Stimulated activated CD4-positive, alpha-beta T cell treated with anti-CD3 and anti-CD28 coated beads, Interleukin-1b, Interleukin-23, amount 100 ng/mL, for 24 hours (primary cell): ENCODE measurements around the gene SEC24B.
"Not testable (repeated sequence)": the region's sequence is repeated elsewhere in the genome, so short reads cannot be mapped to it uniquely, and the experiment has no call there.

Experiments
- DNase-seq, 4 experiments: peaks; one replicate each; pipeline ENCODE4 v3.0.0-alpha.2; 2020; ENCODE audit warnings: low read depth in 4 of 4, low spot score in 1 of 4

SEC24B gene

GRCh38 chr4:109497511-109497910 is 63.9 kb downstream of the SEC24B start:
- no peak for DNase-seq

- no peak for DNase-seq
Measured at GRCh38 chr4:109499513-109499912, 65.9 kb downstream of the SEC24B start.

DNA sequence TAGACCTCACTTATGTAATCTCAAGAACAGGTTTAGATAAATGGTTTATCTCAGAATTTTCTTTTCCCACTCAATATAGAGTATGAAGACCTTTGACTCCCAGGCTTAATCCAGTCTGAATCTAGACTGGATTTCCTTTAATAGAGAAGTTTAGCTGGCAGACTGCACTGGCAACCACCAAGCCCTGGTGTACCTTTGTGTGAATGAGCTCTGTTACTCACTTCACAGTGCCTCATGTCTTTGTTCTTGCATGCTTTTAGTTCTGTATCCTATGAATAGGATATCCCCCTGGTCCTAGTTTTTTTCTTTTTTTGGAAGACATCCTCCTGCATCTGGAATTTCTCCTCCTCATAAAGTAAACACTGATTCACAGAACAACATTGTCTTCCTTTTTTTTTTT is 73.3 kb downstream of the SEC24B start:
- DNase-seq, result no peak

DNA sequence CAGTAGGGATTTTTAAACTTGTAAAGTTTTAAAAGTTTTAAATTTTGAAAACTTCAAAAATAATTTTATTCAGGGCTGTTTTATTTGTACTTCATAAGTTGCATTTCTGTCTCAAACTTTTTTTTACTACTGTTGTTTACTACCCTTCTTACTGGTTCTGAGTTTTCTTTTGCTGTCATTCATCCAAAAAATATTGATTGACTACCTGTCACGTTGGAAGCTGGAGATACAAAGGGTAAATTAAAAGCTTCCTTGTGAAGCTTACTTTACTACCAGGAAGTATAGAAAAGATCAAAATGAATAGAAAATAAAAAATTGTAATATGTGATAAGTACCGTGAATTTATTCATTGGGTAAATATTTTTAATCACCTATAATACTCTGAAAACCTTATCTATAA is 77.1 kb downstream of the SEC24B start:
- DNase-seq, result no peak

DNA sequence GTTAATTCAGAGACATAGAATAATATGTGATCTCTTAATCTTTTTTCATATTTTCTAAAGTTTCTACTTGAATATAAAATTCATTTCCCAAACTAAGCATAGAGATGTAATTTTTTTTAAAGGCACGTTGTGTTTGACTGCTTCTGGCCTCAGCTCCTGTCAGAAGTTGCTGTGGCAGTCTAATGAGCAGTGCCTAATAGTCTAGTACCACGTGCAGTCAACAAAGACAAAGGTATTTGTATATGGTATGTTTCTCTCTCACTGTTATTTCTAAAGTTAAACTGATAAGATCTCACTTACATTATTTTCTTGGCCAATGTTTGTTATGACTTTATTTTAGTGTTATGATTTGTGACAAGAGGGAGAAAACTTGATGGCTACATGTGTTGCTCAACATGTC is 77.8 kb downstream of the SEC24B start:
- DNase-seq, result no peak

- not testable (repeated sequence) for DNase-seq
Measured at GRCh38 chr4:109513368-109513767, 79.8 kb downstream of the SEC24B start.

DNA sequence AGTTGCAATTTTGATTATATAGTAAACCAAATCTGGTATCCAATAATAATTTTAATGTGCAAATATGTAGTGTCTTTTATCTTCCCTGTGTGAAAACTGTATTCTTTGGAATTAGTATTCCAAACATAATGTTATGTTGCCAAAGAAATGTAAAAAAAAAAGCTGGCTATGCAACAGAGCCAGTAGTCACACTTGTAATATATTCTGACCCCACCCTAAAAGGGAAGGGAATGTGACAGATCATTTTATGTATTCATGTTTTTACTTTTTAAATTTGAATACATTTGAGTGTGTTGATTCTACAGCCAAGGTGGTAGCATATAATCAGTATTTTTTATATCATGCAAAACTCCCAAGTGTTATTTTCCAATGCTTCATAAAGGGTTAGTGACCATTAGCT is 98.6 kb downstream of the SEC24B start:
- DNase-seq, result no peak

- DNase-seq, result no peak
Measured at GRCh38 chr4:109545401-109545800, 111.8 kb downstream of the SEC24B start.

- no peak for DNase-seq
Measured at GRCh38 chr4:109547394-109547793, 113.8 kb downstream of the SEC24B start.

DNA sequence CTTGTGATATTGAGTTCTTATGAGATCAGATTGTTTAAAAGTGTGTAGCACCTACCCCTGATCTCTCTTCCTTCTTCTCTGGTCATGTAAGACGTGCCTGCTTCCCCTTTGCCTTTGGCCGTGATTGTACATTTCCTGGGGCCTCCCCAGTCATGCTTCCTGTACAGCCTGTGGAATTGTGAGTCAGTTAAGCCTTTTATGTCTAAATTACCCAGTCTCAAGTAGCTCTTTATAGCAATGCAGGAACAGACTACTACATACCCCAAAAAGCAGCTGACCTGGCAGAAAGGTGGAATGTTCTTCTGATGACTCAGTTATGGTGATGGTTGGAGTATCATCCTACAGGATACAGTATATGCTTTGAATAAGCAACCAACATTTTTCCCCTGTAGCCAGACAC is 115.0 kb downstream of the SEC24B start:
- no peak for DNase-seq

- DNase-seq, result no peak
Measured at GRCh38 chr4:109552237-109552636, 118.6 kb downstream of the SEC24B start.

- DNase-seq, result no peak
Measured at GRCh38 chr4:109553130-109553529, 119.5 kb downstream of the SEC24B start.

DNA sequence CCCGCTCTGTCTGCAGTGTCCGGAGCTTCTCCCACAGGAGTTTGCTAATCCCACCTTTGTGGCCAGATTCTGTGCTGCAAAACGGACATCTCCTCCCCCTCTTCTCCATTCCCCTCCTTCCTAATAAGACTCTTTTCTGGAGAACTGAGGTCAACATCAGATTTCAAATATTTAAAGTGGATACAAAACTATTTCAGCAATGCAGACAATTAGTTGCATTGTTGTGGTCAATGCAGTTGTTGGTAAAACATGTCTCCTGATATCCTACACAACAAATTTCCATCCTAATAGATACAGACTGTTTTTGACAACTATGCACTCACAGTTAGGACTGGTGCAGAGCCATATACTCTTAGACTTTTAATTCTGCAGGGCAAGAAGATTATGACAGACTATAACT is 121.4 kb downstream of the SEC24B start:
- DNase-seq, result no peak

DNA sequence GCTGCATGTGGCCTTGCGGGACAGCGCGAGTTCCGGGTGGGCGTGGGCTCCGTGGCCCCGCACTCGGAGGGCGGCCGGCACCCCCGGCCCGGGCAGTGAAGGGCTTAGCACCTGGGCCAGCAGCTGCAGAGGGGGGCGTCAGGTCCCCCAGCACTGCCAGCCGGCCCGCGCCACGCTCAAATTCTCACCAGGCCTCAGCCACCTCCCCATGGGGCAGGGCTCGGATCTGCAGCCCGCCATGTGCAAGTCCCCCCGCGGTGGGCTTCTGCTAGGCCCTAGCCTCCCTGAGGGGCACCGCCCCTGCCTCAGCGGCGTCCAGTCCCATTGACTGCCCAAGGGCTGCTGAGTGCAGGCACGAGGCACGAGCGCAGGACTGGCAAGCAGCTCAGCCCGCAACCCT is 123.8 kb downstream of the SEC24B start:
- DNase-seq, result no peak

DNA sequence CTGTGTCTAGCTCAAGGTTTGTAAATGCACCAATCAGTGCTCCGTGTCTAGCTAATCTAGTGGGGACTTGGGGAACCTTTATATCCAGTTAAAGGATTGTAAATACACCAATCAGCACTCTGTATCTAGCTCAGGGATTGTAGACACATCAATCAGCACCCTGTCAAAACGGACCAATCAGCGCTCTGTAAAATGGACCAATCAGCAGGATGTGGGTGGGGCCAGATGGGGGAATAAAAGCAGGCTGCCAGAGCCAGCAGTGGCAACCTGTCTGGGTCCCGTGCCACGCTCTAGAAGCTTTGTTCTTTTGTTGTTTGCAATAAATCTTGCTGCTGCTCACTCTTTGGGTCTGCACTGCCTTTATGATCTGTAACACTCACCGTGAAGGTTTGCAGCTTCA is 124.5 kb downstream of the SEC24B start:
- not testable (repeated sequence) for DNase-seq

DNA sequence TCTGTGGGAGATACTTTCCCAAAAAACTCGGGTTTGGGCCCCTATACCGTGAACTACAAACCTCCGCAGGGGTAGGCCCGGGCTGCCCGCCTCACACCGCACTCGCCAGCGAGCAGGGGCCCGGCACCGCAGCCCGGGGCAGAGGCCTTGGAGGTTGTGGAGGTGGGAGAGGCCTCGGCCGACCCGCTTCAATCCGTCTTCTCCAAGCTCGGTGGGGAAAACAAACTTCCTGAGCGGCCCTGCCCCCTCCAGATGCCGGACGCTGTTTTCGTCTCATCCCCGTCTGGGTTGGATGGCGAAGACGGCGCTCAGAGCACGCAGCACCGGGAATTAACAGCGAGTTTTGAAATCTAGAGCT is 126.0 kb downstream of the SEC24B start:
- DNase-seq, result peak in 2 of 4 experiments; percentile 13 to 25

DNA sequence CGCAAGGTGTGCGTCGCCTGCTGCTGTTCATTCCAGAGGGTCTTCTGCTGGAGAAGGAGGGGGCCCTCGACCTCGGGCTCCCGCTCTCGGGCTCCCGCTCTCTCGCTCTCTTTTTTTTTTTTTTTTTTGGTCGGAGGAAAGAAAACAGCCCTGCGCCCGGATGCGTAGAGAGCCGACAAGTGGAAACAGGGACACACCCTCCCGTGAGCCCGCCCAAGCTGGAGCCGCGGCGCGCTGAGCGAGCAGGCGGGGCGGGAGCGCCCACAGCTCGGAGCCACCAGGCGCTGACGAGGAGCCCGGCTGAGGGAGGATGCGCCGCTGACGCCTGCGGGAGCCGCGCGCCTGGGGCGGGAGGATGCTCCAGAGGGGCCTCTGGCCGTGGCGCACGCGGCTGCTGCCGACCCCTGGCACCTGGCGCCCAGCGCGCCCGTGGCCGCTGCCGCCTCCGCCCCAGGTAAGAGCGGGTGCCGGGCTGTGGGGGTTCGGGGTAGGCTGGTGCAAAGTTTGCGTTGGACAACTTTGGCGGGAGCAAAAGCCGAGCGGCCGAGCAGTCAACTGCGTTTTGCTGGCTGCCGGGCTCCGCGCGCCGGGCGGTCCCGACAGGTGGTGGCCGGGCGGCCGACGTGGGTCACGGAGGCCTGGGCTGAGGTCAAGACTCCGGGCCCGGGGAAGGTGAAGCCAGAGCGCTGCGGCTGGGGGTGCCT is 126.5 kb downstream of the SEC24B start, which contains the start of gene MCUB:
MCUB (plus strand) TSS at position 264 of the 704 bp plus-strand sequence; CDS start at position 356, 92 bp downstream.
- DNase-seq, result peak; percentile 69 to 87 (median 79)

DNA sequence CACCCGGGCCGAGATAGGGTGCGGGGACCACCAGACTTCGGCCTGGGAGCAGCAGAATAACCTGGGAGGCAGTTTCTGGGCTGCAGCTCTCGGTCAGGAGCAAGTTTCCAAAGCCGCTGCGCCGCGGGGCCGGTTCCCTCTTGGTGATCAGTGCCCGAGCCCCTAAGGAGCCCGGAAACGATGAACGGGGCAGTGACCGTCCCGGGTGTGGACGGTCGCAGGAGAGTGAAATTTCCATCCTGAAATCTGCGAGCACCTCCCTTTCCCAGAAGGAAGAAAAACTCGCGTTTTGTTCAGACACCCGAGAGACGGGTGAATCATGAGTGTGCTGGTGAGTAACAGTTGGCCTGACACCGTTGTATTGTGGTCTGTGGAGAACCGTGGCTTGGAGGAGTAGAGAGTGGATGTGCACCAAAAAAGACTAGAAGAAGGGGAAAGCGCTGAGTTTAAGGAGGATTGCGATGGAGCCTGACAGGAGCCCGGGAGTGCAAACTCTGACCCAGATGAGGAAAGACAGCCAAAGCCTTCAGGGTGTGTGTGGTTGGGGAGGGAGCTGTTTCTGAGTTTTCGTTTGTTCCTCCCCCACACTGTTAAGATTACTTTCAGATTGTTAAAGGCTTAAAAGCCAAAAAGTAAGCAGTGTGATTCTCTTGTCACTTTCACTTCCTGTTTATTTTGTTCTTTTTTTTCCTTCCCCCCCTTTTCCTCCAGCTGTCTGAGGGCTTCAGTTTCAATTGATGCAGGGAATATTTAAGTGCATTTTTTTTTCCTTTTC is 127.3 kb downstream of the SEC24B start:
- DNase-seq, result peak; percentile 16 to 51 (median 26)

DNA sequence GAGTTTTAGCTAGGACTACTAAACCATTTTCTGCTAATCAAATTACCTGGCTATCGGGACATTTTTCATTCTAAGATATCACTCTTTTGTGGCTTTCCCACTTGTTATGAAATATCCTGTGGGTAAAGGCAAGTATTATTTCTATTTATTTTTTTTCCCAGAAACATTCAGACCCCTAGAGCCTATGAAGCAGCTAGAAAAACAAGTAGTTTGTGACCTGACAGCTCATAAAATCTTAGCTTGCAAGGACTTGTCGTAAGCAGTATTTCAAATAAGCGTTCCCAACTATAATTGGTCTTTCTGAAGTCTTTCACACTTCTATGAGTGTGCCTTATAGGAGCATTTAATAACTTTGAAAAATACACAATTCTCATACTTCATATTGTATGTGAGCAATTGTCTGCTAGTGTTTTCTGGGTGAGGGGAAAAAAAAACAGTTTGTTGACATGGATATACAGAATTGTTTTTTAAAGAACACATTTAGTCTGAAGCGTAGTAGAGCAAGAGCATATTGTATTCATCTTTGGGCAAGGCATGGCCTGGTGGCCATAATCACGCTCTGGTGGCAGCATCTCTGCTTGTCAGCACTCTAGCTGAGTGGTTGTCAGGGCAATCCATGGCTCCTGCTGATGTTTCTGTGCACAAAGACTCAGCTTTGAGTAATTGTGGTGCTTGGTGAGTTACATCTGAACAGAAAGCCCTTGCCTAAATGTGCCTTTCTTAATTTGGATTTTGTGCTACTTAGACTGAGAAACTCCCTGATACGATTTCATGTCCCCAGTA is 129.0 kb downstream of the SEC24B start:
- no peak for DNase-seq

DNA sequence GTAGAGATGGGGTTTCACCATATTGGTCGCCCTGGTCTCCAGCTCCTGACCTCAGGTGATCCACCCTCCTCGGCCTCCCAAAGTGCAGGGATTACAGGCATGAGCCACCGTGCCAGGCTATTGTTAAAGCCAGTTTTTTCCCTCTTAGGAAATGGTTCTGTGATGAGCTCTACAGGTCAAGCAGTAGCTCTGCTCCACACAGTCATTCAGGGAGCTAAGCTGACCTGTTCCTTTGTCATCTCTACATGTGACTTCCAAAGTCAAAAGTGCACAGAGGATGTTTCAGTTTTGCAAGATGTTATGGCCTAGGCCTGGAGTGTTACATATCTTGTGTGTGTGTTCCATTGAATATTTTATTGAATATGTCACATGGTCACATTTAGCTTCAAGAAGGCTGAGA is 137.9 kb downstream of the SEC24B start:
- DNase-seq, result no peak

GRCh38 chr4:109572154-109572553 is 138.5 kb downstream of the SEC24B start:
- no peak for DNase-seq

DNA sequence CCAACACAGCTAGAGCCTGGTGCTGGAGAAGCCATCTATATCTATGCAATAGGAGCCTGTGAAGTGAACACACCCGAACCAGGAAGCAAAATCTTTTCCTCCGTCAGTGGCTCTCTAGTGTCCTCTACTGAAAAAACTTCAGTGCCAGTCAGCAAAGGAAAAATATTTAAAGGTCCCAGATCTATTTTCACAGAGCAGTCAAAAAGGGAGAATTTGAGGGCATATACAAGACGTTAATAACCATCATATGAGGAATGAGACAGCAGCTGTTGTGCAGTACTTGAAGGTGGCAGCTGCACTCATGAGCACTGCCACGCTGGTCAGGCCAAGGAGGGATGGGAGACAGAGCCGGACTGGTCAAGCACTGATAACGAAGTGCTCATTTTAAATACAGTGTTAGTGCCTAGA is 140.8 kb downstream of the SEC24B start:
- no peak for DNase-seq
